NB4 (cell line): ENCODE results near the gene PHACTR3.

ENCODE experiments used
- DNase-seq: peaks from one replicate; pipeline ENCODE4 v3.0.0; 2010; ENCODE audit warnings: low read depth
- H3K4me3 ChIP-seq: one replicate; pipeline ENCODE4 v1.5.1; 2011; ENCODE audit warnings: mild to moderate bottlenecking, low read depth, low read length, moderate library complexity
- MYC ChIP-seq: IDR thresholded peaks from 2 replicates; pipeline ENCODE4 v1.6.1; 2011; ENCODE audit warnings: low read depth, low read length
- POLR2A ChIP-seq: IDR thresholded peaks from 2 replicates; pipeline ENCODE4 v1.6.1; 2011; ENCODE audit warnings: mild to moderate bottlenecking; ENCODE audit not compliant: insufficient read length; ENCODE audit errors: extremely low read depth
- TF ChIP-seq, protein P1 (sequence below): IDR thresholded peaks from one replicate; pipeline ENCODE4 v1.5.1; 2012; ENCODE audit warnings: low read depth, low read length
- TF ChIP-seq, protein P2 (sequence below): IDR thresholded peaks from 2 replicates; pipeline ENCODE4 v1.6.1; 2011; ENCODE audit warnings: low read depth, low read length

The PHACTR3 gene

DNA sequence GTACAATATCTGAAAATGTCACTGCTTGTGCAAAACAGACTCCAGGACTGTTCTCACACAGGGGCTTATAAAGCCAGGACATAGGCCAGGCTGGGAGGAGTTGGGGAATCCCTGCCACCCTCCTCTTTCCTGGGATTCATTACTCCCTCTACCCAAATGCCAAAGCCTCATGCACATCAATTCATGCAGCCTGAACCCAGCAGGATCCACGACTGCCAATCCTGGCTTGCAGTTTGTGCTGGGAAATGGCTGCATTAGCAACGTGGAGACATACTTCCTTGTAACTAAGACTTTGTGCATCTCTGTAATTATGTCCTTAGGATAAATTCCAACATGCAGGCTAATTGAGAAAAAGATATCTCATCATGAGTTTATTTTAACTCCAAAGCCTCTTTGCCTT is 185.3 kb downstream of the PHACTR3 start:
- DNase-seq, result no peak
- H3K4me3 ChIP-seq, result no peak overlapping the region
- TF ChIP-seq POLR2A, result no peak

- TF ChIP-seq, protein P1, sequence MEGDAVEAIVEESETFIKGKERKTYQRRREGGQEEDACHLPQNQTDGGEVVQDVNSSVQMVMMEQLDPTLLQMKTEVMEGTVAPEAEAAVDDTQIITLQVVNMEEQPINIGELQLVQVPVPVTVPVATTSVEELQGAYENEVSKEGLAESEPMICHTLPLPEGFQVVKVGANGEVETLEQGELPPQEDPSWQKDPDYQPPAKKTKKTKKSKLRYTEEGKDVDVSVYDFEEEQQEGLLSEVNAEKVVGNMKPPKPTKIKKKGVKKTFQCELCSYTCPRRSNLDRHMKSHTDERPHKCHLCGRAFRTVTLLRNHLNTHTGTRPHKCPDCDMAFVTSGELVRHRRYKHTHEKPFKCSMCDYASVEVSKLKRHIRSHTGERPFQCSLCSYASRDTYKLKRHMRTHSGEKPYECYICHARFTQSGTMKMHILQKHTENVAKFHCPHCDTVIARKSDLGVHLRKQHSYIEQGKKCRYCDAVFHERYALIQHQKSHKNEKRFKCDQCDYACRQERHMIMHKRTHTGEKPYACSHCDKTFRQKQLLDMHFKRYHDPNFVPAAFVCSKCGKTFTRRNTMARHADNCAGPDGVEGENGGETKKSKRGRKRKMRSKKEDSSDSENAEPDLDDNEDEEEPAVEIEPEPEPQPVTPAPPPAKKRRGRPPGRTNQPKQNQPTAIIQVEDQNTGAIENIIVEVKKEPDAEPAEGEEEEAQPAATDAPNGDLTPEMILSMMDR, result no peak
- TF ChIP-seq MYC (no peak), POLR2A (no peak)
- TF ChIP-seq, protein P2, sequence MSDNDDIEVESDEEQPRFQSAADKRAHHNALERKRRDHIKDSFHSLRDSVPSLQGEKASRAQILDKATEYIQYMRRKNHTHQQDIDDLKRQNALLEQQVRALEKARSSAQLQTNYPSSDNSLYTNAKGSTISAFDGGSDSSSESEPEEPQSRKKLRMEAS, result no peak
- H3K4me3 ChIP-seq, result no peak overlapping the region
- DNase-seq, result no peak
Observed at GRCh38 chr20:59790346-59790745, 186.0 kb downstream of the PHACTR3 start.

DNA sequence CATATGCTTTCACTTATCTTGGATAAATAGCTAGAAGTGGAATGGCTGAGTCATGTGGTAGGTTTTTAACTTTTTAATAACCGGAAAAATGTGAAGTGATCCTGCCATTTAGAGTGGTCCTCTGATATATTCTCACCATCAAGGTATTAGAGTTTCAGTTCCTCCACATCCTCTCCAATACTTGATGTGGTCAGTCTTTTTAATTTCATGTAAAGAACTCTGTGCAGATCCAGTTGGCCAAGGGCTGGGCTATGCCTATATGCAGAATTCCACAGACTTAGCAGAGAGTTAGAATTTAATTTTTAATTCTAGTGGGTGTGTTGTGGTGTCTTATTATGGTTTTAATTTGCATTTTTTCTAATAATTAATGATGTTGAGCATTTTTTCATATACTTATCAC is 188.0 kb downstream of the PHACTR3 start:
- no peak overlapping the region for H3K4me3 ChIP-seq
- no peak for DNase-seq
- TF ChIP-seq POLR2A, result no peak

DNA sequence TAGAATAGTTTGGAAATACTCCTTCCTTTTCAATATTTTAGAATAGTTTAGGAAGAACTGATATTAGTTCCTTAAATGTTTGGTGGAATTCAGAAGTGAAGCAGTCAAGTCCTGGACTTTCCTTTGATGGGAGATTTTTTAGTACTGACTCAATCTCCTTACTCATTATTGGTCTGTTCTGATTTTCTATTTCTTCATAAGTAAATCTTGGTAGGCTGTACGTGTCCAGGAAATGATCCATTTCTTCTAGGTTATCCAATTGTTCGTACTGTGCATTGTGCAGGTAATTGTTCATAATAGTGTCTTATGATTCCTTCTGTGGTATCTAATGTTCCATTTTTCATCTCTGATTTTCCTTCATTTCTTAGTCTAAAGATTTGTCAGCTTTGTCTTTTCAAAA is 190.2 kb downstream of the PHACTR3 start:
- TF ChIP-seq, protein P1, result no peak
- TF ChIP-seq MYC (no peak), POLR2A (no peak)
- TF ChIP-seq, protein P2, result no peak
- no peak for DNase-seq
- no peak overlapping the region for H3K4me3 ChIP-seq

GRCh38 chr20:59800309-59800708 is 196.0 kb downstream of the PHACTR3 start:
- no peak for DNase-seq
- TF ChIP-seq MYC (no peak), POLR2A (no peak)
- TF ChIP-seq, protein P1, result no peak
- TF ChIP-seq, protein P2, result no peak
- H3K4me3 ChIP-seq, result no peak overlapping the region

DNA sequence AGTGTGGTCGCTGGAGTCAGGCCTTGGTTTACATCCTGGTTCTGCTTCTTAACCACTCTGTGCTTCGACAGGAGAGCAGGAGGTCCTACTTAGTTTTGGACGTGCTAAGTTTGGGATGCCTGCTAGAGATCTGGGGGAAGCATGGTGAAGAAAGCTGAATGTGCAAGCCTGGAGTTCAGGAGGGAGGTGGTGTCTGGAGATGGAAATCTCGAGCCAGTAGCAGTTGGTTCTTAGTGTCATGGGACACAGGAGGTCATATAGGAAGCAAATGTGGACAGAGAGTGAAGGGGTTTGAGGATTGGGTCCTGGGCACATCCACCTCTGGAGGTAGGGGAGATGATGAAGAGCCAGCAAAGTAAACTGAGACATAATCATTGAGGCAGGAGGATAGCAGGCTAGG is 197.7 kb downstream of the PHACTR3 start:
- H3K4me3 ChIP-seq, result no peak overlapping the region
- no peak for DNase-seq
- TF ChIP-seq, protein P1, result no peak
- TF ChIP-seq MYC, result no peak
- TF ChIP-seq, protein P2, result no peak
- no peak for TF ChIP-seq POLR2A

- no peak for DNase-seq
- TF ChIP-seq POLR2A (no peak), MYC (no peak)
- TF ChIP-seq, protein P1, result no peak
- TF ChIP-seq, protein P2, result no peak
- H3K4me3 ChIP-seq, result no peak overlapping the region
Observed at GRCh38 chr20:59802471-59803221, 198.3 kb downstream of the PHACTR3 start.
